ENCODE data around the gene GPN3.
"Not testable (repeated sequence)": the region's sequence is repeated elsewhere in the genome, so short reads cannot be mapped to it uniquely, and the experiment has no call there.

- TF ChIP-seq UBTF (CRISPR knock-in tag; IDR thresholded peaks at IDR 0.05); KDM1A (CRISPR knock-in tag; IDR thresholded peaks at IDR 0.05); KAT2B (IDR thresholded peaks at IDR 0.05; ENCODE audit: borderline replicate concordance, low read depth, low read length); JUND (CRISPR knock-in tag; IDR thresholded peaks at IDR 0.05): not testable (repeated sequence)
Measured at GRCh38 chr12:110461189-110461588, 6.9 kb downstream of the GPN3 start.

All from HepG2 (cell line).